WTC11 (cell line): ENCODE results near the gene STK32B.

ENCODE experiments used
- IRF2 ChIP-seq: sonication (generic); formaldehyde crosslinking; IDR thresholded peaks from 2 replicates; pipeline ENCODE4 v1.8.0; 2022; ENCODE audit warnings: low read depth, missing genetic modification reagents, borderline replicate concordance
- MAX ChIP-seq: sonication (generic); formaldehyde crosslinking; IDR thresholded peaks from 2 replicates; pipeline ENCODE4 v1.8.0; 2022; ENCODE audit warnings: mild to moderate bottlenecking, missing genetic modification reagents
- NFYB ChIP-seq: sonication (generic); formaldehyde crosslinking; conservative IDR thresholded peaks from 2 replicates; pipeline ENCODE4 v1.8.0; 2022; ENCODE audit warnings: low read depth, missing genetic modification reagents
- TF ChIP-seq, protein P1 (sequence below): fragments of 200-600 bp; IDR thresholded peaks from 2 replicates; pipeline ENCODE4 v1.8.0; 2022; ENCODE audit warnings: antibody characterized with exemption
- TF ChIP-seq, protein P2 (sequence below): sonication (generic); formaldehyde crosslinking; IDR thresholded peaks from 2 replicates; pipeline ENCODE4 v1.8.1; 2022; ENCODE audit warnings: low read depth, mild to moderate bottlenecking, moderate library complexity, missing genetic modification reagents, borderline replicate concordance

DNA sequence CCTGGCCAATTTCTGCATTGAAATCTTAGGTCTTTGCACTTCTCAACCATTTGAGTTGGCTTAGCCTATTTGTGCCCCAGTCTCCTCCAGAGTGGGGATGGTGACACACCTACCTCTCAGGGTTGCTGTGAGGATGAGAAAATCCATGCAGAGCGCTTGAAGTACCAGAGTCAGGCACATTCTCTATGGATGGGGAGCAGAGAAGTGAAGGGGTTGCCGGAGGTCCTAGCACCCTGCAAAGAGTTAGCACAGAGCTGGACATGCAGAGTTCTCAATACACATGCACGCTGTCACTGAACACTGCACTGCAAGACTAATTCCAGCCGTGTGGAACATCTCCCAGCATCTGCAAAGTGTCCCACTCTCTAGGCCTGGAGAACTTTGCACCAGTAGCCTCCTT lies 2.6 kb upstream of the STK32B start:
- TF ChIP-seq, protein P1, sequence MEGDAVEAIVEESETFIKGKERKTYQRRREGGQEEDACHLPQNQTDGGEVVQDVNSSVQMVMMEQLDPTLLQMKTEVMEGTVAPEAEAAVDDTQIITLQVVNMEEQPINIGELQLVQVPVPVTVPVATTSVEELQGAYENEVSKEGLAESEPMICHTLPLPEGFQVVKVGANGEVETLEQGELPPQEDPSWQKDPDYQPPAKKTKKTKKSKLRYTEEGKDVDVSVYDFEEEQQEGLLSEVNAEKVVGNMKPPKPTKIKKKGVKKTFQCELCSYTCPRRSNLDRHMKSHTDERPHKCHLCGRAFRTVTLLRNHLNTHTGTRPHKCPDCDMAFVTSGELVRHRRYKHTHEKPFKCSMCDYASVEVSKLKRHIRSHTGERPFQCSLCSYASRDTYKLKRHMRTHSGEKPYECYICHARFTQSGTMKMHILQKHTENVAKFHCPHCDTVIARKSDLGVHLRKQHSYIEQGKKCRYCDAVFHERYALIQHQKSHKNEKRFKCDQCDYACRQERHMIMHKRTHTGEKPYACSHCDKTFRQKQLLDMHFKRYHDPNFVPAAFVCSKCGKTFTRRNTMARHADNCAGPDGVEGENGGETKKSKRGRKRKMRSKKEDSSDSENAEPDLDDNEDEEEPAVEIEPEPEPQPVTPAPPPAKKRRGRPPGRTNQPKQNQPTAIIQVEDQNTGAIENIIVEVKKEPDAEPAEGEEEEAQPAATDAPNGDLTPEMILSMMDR, result no peak
- TF ChIP-seq, protein P2, sequence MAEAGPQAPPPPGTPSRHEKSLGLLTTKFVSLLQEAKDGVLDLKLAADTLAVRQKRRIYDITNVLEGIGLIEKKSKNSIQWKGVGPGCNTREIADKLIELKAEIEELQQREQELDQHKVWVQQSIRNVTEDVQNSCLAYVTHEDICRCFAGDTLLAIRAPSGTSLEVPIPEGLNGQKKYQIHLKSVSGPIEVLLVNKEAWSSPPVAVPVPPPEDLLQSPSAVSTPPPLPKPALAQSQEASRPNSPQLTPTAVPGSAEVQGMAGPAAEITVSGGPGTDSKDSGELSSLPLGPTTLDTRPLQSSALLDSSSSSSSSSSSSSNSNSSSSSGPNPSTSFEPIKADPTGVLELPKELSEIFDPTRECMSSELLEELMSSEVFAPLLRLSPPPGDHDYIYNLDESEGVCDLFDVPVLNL (CRISPR knock-in tag), result no peak
- TF ChIP-seq NFYB (CRISPR knock-in tag) (no peak), IRF2 (CRISPR knock-in tag) (no peak), MAX (CRISPR knock-in tag) (no peak)
